MCF 10A (cell line): ENCODE data around the gene CARS1. TPM values are rescaled to one million over a fixed set of nuclear protein-coding genes. Genes with fewer than 3 reads are reported as not detected.
A peak's percentile ranks its signal among the peaks of the same experiment; 100 is the strongest.

ENCODE experiments used
- BruUV-seq: library from RNA; stranded (reverse); fragments of 400-500 nt; replicated peaks from 2 replicates; lab custom pipeline; 2021; lab: Mats Ljungman, UMichigan
- CTCF ChIA-PET: fragments of 300-600 bp; sonication (Branson Sonifier 250); formaldehyde crosslinking; extraction: SDS; loops from one replicate; lab custom pipeline; 2021; ENCODE audit warnings: antibody characterized with exemption, inconsistent platforms; lab: Yijun Ruan, JAX
- POLR2A ChIA-PET: fragments of 300-600, 350-650 bp; sonication (Branson Sonifier 250); formaldehyde crosslinking; extraction: SDS; loops from one replicate; lab custom pipeline; 2020; ENCODE audit warnings: antibody characterized with exemption, inconsistent platforms; lab: Yijun Ruan, JAX
- DNase-seq: peaks from one replicate; pipeline ENCODE4 v3.0.0-alpha.2; 2018; ENCODE audit not compliant: unreplicated experiment
- H3K27ac Mint-ChIP-seq: one replicate; pipeline ENCODE4 v1.8.0; 2022; ENCODE audit warnings: mild to moderate bottlenecking, low read depth, mixed read lengths; ENCODE audit not compliant: unreplicated experiment
- H3K27me3 Mint-ChIP-seq: one replicate; pipeline ENCODE4 v1.8.0; 2022; ENCODE audit warnings: mixed read lengths; ENCODE audit not compliant: insufficient read depth, unreplicated experiment
- H3K36me3 Mint-ChIP-seq: one replicate; pipeline ENCODE4 v1.8.0; 2022; ENCODE audit warnings: mild to moderate bottlenecking, moderate library complexity, mixed read lengths; ENCODE audit not compliant: insufficient read depth, unreplicated experiment
- H3K4me1 Mint-ChIP-seq: one replicate; pipeline ENCODE4 v1.8.0; 2022; ENCODE audit warnings: mixed read lengths; ENCODE audit not compliant: insufficient read depth, unreplicated experiment
- H3K4me3 Mint-ChIP-seq: one replicate; pipeline ENCODE4 v1.8.0; 2022; ENCODE audit warnings: mild to moderate bottlenecking, moderate library complexity, mixed read lengths; ENCODE audit not compliant: unreplicated experiment
- H3K9me3 Mint-ChIP-seq: one replicate; pipeline ENCODE4 v1.8.0; 2022; ENCODE audit warnings: mixed read lengths; ENCODE audit not compliant: unreplicated experiment
- intact Hi-C: fragments of 100-400 bp; cut with micrococcal nuclease; formaldehyde crosslinking; loops from 2 replicates; pipeline ENCODE4 v1.14.1; 2022
- total RNA-seq: library from RNA; stranded (reverse); gene quantifications from 2 replicates; pipeline ENCODE4 v1.2.3, GENCODE V29; 2022
- TF ChIP-seq, protein P1 (sequence below): fragments of 200-600 bp; IDR thresholded peaks from one replicate; pipeline ENCODE4 v1.8.0; 2022; ENCODE audit warnings: antibody characterized with exemption, mild to moderate bottlenecking; ENCODE audit not compliant: unreplicated experiment

The CARS1 gene
- total RNA-seq, 1 experiment from 2014 or later, result 150 TPM

- TF ChIP-seq, protein P1, sequence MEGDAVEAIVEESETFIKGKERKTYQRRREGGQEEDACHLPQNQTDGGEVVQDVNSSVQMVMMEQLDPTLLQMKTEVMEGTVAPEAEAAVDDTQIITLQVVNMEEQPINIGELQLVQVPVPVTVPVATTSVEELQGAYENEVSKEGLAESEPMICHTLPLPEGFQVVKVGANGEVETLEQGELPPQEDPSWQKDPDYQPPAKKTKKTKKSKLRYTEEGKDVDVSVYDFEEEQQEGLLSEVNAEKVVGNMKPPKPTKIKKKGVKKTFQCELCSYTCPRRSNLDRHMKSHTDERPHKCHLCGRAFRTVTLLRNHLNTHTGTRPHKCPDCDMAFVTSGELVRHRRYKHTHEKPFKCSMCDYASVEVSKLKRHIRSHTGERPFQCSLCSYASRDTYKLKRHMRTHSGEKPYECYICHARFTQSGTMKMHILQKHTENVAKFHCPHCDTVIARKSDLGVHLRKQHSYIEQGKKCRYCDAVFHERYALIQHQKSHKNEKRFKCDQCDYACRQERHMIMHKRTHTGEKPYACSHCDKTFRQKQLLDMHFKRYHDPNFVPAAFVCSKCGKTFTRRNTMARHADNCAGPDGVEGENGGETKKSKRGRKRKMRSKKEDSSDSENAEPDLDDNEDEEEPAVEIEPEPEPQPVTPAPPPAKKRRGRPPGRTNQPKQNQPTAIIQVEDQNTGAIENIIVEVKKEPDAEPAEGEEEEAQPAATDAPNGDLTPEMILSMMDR, result no peak
- DNase-seq, result no peak
- peaks cover 24% of the 10 kb centered on the region for H3K4me1 Mint-ChIP-seq
- H3K36me3 Mint-ChIP-seq, result peaks cover 49% of the 10 kb centered on the region
- H3K9me3 Mint-ChIP-seq, result no peaks in the 10 kb centered on the region
- peak overlapping the region; percentile 52 for H3K27ac Mint-ChIP-seq
- BruUV-seq, result no TSS peak
- ChIA-PET POLR2A (interaction anchor here (0.7 to 2.4 kb wide), 15 partner anchors 8 to 121 kb away, joined by 3 to 19 read pairs (median 6); partner anchors contain the start of genes NAP1L4 and PHLDA2), CTCF (interaction anchor here (0.5 to 13.3 kb wide), 14 partner anchors 13 to 516 kb away, joined by 3 to 113 read pairs (median 3); no protein-coding TSS in a partner anchor)
- intact Hi-C loops, result loop anchor here (2.0 kb wide), 1 partner anchor 42 kb away; no protein-coding TSS in a partner anchor
- H3K27me3 Mint-ChIP-seq, result no peaks in the 10 kb centered on the region
- no peak overlapping the region for H3K4me3 Mint-ChIP-seq
These were observed 6.6 kb downstream of the CARS1 start for GRCh38 chr11:3050386-3051195.

DNA sequence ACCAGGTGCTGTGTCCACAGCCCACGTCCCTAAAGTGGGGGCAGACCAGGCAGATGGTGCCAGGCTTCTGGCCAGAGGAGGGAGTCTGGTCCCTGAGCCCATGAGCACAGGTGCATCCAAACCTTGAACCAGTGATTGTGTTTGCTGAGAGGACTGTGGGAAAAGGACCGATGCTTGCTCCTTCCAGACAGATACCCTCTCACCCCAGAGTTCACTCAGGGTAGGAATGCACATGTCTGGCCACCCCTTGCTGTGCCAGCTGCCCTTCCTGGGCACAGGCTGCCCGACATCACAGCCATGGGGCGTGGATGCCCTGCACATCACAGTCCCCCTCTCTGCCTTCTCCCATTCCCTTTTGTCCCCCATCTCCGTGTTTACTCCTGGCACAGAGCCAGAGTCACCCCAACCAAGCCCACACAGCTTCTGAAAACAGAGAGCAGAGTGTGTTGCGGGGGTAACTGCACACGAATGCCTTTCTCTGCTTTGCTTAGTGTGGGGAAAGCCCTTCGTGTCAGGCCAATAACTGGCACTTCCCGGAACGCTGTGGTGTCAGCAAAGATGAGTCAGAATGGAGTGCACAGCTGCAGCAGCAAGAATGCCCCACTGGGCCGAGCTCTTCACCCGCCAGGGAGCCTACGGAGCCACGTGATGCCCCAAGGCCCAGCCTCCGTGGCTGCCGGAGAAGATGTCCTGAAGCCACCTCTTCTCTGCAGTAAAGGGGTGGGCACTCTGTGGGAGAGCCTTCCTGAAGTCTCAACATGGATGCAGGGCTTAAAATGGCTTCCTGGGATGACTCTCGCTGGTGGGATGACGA, 7.6 kb downstream of the CARS1 start:
- ChIA-PET POLR2A (interaction anchor here (0.8 to 2.4 kb wide), 16 partner anchors 8 to 120 kb away, joined by 3 to 19 read pairs (median 6); partner anchors contain the start of genes CARS1, NAP1L4 and PHLDA2), CTCF (interaction anchor here (0.5 to 13.3 kb wide), 18 partner anchors 11 to 554 kb away, joined by 3 to 113 read pairs (median 4); no protein-coding TSS in a partner anchor)
- Mint-ChIP-seq H3K4me1 (peaks cover 19% of the 10 kb centered on the region), H3K36me3 (peaks cover 42% of the 10 kb centered on the region), H3K4me3 (peak overlapping the region; percentile 63), H3K9me3 (no peaks in the 10 kb centered on the region), H3K27me3 (no peaks in the 10 kb centered on the region), H3K27ac (peak overlapping the region; percentile 95)
- TF ChIP-seq, protein P1, result peak; percentile 26
- no TSS peak for BruUV-seq
- intact Hi-C loops, result loop anchor here (2.0 kb wide), 1 partner anchor 43 kb away; no protein-coding TSS in a partner anchor
- DNase-seq, result peak; percentile 91

GRCh38 chr11:3047637-3048036, 9.6 kb downstream of the CARS1 start:
- H3K36me3 Mint-ChIP-seq, result peaks cover 41% of the 10 kb centered on the region
- no peak overlapping the region for H3K4me3 Mint-ChIP-seq
- H3K27ac Mint-ChIP-seq, result peak overlapping the region; percentile 51
- no peaks in the 10 kb centered on the region for H3K27me3 Mint-ChIP-seq
- H3K4me1 Mint-ChIP-seq, result peaks cover 17% of the 10 kb centered on the region
- BruUV-seq, result no TSS peak
- intact Hi-C loops, result no loop called here
- TF ChIP-seq, protein P1, result no peak
- ChIA-PET CTCF (interaction anchor here (1.6 to 13.3 kb wide), 3 partner anchors 10 to 44 kb away, joined by 6 to 113 read pairs (median 54); no protein-coding TSS in a partner anchor), POLR2A (interaction anchor here (1.5 kb wide), 1 partner anchor 9 kb away, joined by 6 read pairs; the partner anchor contains the start of gene CARS1)
- no peak for DNase-seq
- H3K9me3 Mint-ChIP-seq, result no peaks in the 10 kb centered on the region
